GM18861 (cell line): ENCODE measurements around the gene POLD3.
"Not testable (repeated sequence)": the region's sequence is repeated elsewhere in the genome, so short reads cannot be mapped to it uniquely, and the experiment has no call there.

Experiments used
- ATAC-seq: cut with Tn5 transposase; IDR thresholded peaks from one replicate; pipeline ENCODE4 v1.9.1; 2021; ENCODE audit not compliant: unreplicated experiment

Gene POLD3

GRCh38 chr11:74581954-74582547 lies 10.3 kb upstream of the POLD3 start:
- ATAC-seq, result no peak

GRCh38 chr11:74583024-74583624 lies 9.3 kb upstream of the POLD3 start:
- ATAC-seq, result no peak

- ATAC-seq, result not testable (repeated sequence)
Observed at GRCh38 chr11:74590492-74590891, 1.9 kb upstream of the POLD3 start.

- no peak for ATAC-seq
Observed at GRCh38 chr11:74592063-74592440, 330 bp upstream of the POLD3 start.

- ATAC-seq, result no peak
Observed at GRCh38 chr11:74593463-74593862, 1.1 kb downstream of the POLD3 start.

- no peak for ATAC-seq
Observed at GRCh38 chr11:74602637-74603556, 10.5 kb downstream of the POLD3 start.

- ATAC-seq, result no peak
Observed at GRCh38 chr11:74603845-74604244, 11.5 kb downstream of the POLD3 start.

- no peak for ATAC-seq
Observed at GRCh38 chr11:74604311-74604710, 11.9 kb downstream of the POLD3 start.

- ATAC-seq, result no peak
Observed at GRCh38 chr11:74605403-74605802, 13.0 kb downstream of the POLD3 start.

- ATAC-seq, result no peak
Observed at GRCh38 chr11:74608431-74608830, 16.0 kb downstream of the POLD3 start.

GRCh38 chr11:74611369-74611861 lies 19.0 kb downstream of the POLD3 start:
- no peak for ATAC-seq

- no peak for ATAC-seq
Observed at GRCh38 chr11:74612877-74613276, 20.5 kb downstream of the POLD3 start.

GRCh38 chr11:74615311-74615710 lies 22.9 kb downstream of the POLD3 start:
- no peak for ATAC-seq

GRCh38 chr11:74615988-74616387 lies 23.6 kb downstream of the POLD3 start:
- no peak for ATAC-seq

- ATAC-seq, result no peak
Observed at GRCh38 chr11:74620531-74620930, 28.1 kb downstream of the POLD3 start.

GRCh38 chr11:74626130-74626529 lies 33.7 kb downstream of the POLD3 start:
- ATAC-seq, result no peak

- no peak for ATAC-seq
Observed at GRCh38 chr11:74626604-74627003, 34.2 kb downstream of the POLD3 start.

GRCh38 chr11:74627381-74627780 lies 35.0 kb downstream of the POLD3 start:
- ATAC-seq, result no peak

GRCh38 chr11:74630043-74630442 lies 37.7 kb downstream of the POLD3 start:
- no peak for ATAC-seq

GRCh38 chr11:74633406-74634393 lies 41.3 kb downstream of the POLD3 start:
- ATAC-seq, result no peak

GRCh38 chr11:74634537-74634936 lies 42.2 kb downstream of the POLD3 start:
- ATAC-seq, result no peak
